ENCODE measurements around the gene GFY. TPM values are rescaled to one million over a fixed set of nuclear protein-coding genes. Genes with fewer than 3 reads are reported as not detected.
A peak's percentile ranks its signal among the peaks of the same experiment; 100 is the strongest.

The GFY gene
- total RNA-seq, 4 donors from 2014 or later, result not detected

DNA sequence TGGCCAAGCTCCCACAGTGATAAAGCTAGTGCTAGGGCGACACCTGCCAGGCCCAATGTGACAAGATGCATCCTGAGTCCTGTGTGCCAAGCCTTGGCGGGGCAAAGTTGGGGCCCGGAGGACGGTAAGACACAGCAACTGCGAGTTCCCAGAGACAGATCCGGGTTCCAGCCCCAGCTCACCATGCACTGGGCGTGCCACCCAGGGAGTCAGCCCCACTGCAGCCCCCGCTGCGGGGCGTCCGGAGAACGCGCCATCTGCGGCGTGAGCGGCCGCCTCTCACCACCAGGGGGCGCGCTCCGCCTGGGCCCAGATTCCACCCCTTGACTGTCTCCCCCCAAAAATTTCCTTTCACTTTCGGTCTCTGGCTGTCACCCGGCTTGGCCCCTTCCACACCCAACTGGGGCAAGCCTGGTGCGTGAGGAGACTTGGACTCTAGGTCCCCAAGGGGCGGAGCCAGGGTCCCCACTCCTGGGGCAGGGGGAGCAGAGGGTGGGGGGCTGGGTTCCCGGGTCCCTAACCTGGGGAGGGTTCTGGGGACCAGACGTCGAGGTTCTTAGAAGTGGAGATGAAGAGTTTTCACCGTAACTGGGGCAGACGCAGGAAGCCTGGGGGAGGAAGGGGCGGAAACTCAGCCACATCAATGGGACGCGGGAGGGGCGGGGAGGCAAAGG is 48.8 kb downstream of the GFY start, which contains the start of gene FLT3LG:
Gene FLT3LG, plus strand, starts transcription at position 348 of the 674 bp plus-strand sequence. CDS start 425 bp downstream, outside the sequence.
- Histone ChIP-seq H3K4me1 (peaks cover 7 to 64% (median 32%) of the 10 kb centered on the region in 3 donors), H3K36me3 (no peaks in the 10 kb centered on the region), H3K27ac (peak within 1 kb of the TSS; percentile 91 to 95 (median 92)), H3K27me3 (no peaks in the 10 kb centered on the region), H3K4me3 (peak within 1 kb of the TSS; percentile 82 to 90 (median 86)), H3K9me3 (no peaks in the 10 kb centered on the region)
- 0% methylated on average over 13 to 22 of the region's 33 CpGs for WGBS, 2 donors
- no peak for TF ChIP-seq POLR2A (IDR thresholded peaks at IDR 0.05)
- TF ChIP-seq, protein P1, sequence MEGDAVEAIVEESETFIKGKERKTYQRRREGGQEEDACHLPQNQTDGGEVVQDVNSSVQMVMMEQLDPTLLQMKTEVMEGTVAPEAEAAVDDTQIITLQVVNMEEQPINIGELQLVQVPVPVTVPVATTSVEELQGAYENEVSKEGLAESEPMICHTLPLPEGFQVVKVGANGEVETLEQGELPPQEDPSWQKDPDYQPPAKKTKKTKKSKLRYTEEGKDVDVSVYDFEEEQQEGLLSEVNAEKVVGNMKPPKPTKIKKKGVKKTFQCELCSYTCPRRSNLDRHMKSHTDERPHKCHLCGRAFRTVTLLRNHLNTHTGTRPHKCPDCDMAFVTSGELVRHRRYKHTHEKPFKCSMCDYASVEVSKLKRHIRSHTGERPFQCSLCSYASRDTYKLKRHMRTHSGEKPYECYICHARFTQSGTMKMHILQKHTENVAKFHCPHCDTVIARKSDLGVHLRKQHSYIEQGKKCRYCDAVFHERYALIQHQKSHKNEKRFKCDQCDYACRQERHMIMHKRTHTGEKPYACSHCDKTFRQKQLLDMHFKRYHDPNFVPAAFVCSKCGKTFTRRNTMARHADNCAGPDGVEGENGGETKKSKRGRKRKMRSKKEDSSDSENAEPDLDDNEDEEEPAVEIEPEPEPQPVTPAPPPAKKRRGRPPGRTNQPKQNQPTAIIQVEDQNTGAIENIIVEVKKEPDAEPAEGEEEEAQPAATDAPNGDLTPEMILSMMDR (IDR thresholded peaks at IDR 0.05), result peak; percentile 98 to 100 (median 99)
- intact Hi-C loops (cut with DNase I), result no loop called here
- DNase-seq, result no peak

DNA sequence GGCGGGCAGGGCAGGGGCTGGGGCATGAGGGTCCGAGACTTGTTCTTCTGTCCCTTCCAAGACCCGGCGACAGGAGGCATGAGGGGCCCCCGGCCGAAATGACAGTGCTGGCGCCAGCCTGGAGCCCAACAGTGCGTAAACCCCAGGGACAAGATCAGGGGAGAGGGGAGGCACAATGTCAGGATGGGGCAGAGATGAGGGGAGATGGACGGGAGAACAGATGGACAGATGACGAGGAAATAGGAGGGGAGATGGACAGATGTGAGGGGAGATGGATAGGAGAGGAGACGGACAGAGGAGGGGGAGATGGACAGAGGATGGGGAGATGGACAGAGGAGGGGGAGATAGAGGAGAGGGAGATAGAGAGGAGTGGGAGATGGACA is 49.3 kb downstream of the GFY start:
- Histone ChIP-seq H3K27me3 (no peaks in the 10 kb centered on the region), H3K4me3 (peak overlapping the region; percentile 82 to 90 (median 86)), H3K4me1 (peaks cover 5 to 59% (median 27%) of the 10 kb centered on the region in 3 donors), H3K36me3 (no peaks in the 10 kb centered on the region), H3K27ac (peak overlapping the region; percentile 91 to 95 (median 92)), H3K9me3 (no peaks in the 10 kb centered on the region)
- WGBS, 2 donors, result 7 to 8% methylated on average over 6 to 9 of the region's 11 CpGs
- TF ChIP-seq, protein P1 (IDR thresholded peaks at IDR 0.05), result no peak
- no peak for TF ChIP-seq POLR2A (IDR thresholded peaks at IDR 0.05)
- no peak for DNase-seq
- intact Hi-C loops (cut with DNase I), result no loop called here

DNA sequence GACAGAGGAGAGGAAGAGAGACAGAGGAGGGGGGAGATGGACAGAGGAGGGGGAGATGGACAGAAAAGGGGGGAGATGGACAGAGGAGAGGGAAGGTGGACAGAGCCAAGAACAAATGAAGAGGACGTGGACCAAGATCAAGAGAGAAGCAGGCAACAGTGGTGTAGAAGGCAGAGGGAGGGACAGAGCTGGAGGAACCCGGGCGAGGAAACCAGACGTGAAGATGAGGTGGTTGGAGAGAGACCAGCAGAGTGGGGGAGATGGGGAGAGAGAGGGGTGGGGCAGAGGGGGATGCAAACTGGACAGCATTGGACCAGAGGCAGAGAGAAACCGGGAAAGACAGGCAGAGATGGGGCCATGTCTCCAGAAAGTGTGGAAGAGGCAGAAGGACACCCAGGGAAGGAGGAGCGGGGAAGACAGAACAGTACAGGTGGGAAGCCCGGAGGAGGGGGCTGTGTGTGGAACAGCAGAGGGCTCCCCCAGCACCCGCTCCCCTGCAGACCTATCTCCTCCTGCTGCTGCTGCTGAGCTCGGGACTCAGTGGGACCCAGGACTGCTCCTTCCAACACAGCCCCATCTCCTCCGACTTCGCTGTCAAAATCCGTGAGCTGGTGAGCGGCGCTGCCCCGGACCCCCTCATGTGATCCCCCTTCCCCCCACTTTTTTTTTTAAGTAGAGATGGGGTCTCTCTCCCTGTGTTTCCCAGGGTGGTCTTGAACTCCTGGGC is 50.2 kb downstream of the GFY start:
- no peaks in the 10 kb centered on the region for H3K36me3 ChIP-seq
- no peaks in the 10 kb centered on the region for H3K9me3 ChIP-seq
- H3K27ac ChIP-seq, result peak overlapping the region; percentile 91 to 95 (median 92)
- peaks cover 5 to 51% (median 19%) of the 10 kb centered on the region in 3 donors for H3K4me1 ChIP-seq
- intact Hi-C loops (cut with DNase I), result no loop called here
- H3K27me3 ChIP-seq, result no peaks in the 10 kb centered on the region
- WGBS, 2 donors, result 63 to 67% methylated on average over 14 of the region's 15 CpGs
- DNase-seq, result no peak
- H3K4me3 ChIP-seq, result peak overlapping the region in 2 of 4 donors; percentile 82 to 90
- TF ChIP-seq, protein P1 (IDR thresholded peaks at IDR 0.05), result no peak

DNA sequence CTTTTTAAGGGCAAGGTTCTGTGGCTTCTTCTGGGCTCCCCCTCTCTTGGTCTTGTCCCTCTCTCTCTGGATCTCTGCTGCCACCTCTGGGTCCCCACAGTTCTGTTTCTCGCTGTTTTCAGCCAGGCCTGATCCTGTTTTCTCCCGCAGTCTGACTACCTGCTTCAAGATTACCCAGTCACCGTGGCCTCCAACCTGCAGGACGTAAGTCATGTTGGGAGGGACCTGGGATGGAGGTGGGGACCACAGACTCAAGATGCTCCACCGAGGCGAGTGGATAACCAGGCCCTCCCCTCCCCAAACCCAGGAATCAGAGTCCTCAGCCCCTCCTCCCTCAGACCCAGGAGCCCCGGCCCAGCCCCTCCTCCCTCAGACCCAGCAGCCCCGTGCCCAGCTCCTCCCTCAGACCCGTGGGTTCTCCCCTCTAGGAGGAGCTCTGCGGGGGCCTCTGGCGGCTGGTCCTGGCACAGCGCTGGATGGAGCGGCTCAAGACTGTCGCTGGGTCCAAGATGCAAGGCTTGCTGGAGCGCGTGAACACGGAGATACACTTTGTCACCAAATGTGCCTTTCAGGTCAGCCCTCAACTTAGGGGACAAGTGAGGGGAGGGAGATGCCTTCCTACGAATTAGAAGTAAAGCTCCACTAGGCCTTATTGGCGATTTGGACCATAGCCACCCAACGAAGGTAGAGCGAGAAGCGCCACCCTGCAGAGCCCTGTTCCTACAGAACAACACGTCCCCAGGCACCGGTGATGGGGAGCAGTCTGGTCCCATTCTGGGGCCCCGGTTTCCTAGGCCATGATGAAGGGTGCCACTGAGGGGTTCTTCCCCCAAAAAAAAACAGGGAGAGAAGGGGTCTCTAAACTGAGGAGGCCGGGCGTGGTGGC is 51.0 kb downstream of the GFY start:
- DNase-seq, result no peak
- Histone ChIP-seq H3K4me1 (peaks cover 5 to 47% (median 14%) of the 10 kb centered on the region in 3 donors), H3K36me3 (no peaks in the 10 kb centered on the region), H3K27ac (peak overlapping the region; percentile 91 to 95 (median 92)), H3K9me3 (no peaks in the 10 kb centered on the region), H3K4me3 (peak overlapping the region in 1 of 4 donors; percentile 23), H3K27me3 (no peaks in the 10 kb centered on the region)
- TF ChIP-seq, protein P1 (IDR thresholded peaks at IDR 0.05), result peak in 5 of 6 experiments; percentile 14 to 44 (median 34)
- no peak for TF ChIP-seq POLR2A (IDR thresholded peaks at IDR 0.05)
- intact Hi-C loops (cut with DNase I), result no loop called here
- 65 to 78% methylated on average over 4 to 14 of the region's 27 CpGs for WGBS, 2 donors

Other genes with a start within 250 kb of the GFY start
- gene SLC6A16, start 100.2 kb upstream of the GFY start, total RNA-seq, result 1 to 10 TPM in 1 of 4 donors, under 1 TPM in 2, not detected in 1; 0.13 to 1.5 (median 0.56) TPM
- gene CD37, start 90.0 kb upstream of the GFY start, total RNA-seq, result 10 to 100 TPM in 1 of 4 donors, 1 to 10 TPM in 3; 3.1 to 21.4 (median 5.3) TPM
- 10 to 100 TPM in 2 of 4 donors, 1 to 10 TPM in 2; 3.8 to 12.4 (median 8.2) TPM for gene TEAD2, start 63.0 kb upstream of the GFY start, total RNA-seq
- gene DKKL1, start 61.5 kb upstream of the GFY start, total RNA-seq, result not detected
- gene KASH5, start 37.1 kb upstream of the GFY start, total RNA-seq, result not detected
- not detected for gene PTH2, start 1.9 kb upstream of the GFY start, total RNA-seq
- gene SLC17A7, start 16.1 kb downstream of the GFY start, total RNA-seq, result 1 to 10 TPM in 1 of 4 donors, under 1 TPM in 3; 0.13 to 1.5 (median 0.40) TPM
- gene PIH1D1, start 26.4 kb downstream of the GFY start, total RNA-seq, result 10 to 100 TPM; 54.4 to 91.2 (median 67.2) TPM
- gene ALDH16A1, start 27.8 kb downstream of the GFY start, total RNA-seq, result 10 to 100 TPM; 35.9 to 56.5 (median 39.0) TPM
- gene FLT3LG, start 48.8 kb downstream of the GFY start, total RNA-seq, result 1 to 10 TPM in 3 of 4 donors, under 1 TPM in 1; 0.75 to 4.2 (median 2.7) TPM
- 1,000 to 10,000 TPM; 1,642 to 4,119 (median 2,165) TPM for gene RPL13A, start 62.2 kb downstream of the GFY start, total RNA-seq
- gene RPS11, start 71.0 kb downstream of the GFY start, total RNA-seq, result 1,000 to 10,000 TPM; 2,317 to 5,784 (median 3,336) TPM
- 100 to 1,000 TPM in 1 of 4 donors, 10 to 100 TPM in 3; 18.0 to 129 (median 60.0) TPM for gene FCGRT, start 87.3 kb downstream of the GFY start, total RNA-seq
- gene RCN3, start 102.6 kb downstream of the GFY start, total RNA-seq, result 1 to 10 TPM; 1.0 to 7.2 (median 2.3) TPM
- gene NOSIP, start 155.2 kb downstream of the GFY start, total RNA-seq, result 10 to 100 TPM; 37.8 to 50.7 (median 40.2) TPM
- 10 to 100 TPM in 1 of 4 donors, 1 to 10 TPM in 3; 7.7 to 19.8 (median 8.8) TPM for gene PRRG2, start 155.9 kb downstream of the GFY start, total RNA-seq
- gene PRR12, start 165.8 kb downstream of the GFY start, total RNA-seq, result 10 to 100 TPM in 1 of 4 donors, 1 to 10 TPM in 3; 4.5 to 11.9 (median 7.7) TPM
- gene RRAS, start 214.8 kb downstream of the GFY start, total RNA-seq, result 10 to 100 TPM in 3 of 4 donors, 1 to 10 TPM in 1; 6.3 to 40.8 (median 12.8) TPM
- gene SCAF1, start 216.8 kb downstream of the GFY start, total RNA-seq, result 10 to 100 TPM; 11.0 to 24.8 (median 15.2) TPM
- 10 to 100 TPM; 33.5 to 69.1 (median 49.4) TPM for gene IRF3, start 240.5 kb downstream of the GFY start, total RNA-seq
- 10 to 100 TPM in 1 of 4 donors, 1 to 10 TPM in 3; 4.4 to 12.9 (median 5.8) TPM for gene BCL2L12, start 240.5 kb downstream of the GFY start, total RNA-seq